ENCODE results near the gene ADGRA1.
"Not testable (repeated sequence)": the region's sequence is repeated elsewhere in the genome, so short reads cannot be mapped to it uniquely, and the experiment has no call there.

ADGRA1 gene

DNA sequence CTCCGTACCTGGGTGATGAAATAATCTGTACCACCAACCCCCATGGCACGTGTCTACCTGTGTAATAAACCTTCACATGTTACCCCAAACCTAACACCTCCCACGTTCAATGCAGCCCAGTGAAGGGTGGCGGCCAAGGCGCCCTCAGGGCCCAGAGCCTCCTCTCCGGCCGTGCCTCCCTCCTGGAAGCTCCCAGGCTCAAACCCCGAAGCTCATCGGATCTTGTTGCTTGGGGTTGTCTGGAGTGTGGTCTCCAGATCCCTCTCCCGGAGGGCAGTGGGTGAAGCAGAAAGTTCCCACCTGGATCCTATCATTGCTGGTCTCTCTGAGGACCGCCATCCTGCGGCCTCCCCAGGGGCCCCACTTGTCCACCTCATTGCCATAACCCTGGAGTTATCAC, 62.9 kb downstream of the ADGRA1 start:
- DNase-seq, result no peak

DNA sequence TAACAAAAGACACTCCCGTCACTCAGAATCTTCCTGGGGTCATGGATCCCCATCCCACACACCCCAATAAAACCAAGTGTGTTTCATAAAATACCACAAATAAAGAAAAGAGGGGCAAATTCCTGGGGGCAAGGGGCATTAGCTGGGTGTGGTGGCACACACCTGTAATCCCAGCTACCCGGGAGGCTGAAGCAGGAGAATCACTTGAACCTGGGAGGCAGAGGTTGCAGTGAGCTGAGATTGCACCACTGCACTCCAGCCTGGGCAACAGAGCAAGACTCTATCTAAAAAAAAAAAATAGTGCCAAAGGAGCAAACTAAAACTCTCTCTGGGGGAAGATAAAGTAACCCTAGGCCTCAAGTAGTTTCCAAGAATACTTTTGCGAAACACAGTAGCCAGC, 63.3 kb downstream of the ADGRA1 start:
- DNase-seq, result not testable (repeated sequence)

DNA sequence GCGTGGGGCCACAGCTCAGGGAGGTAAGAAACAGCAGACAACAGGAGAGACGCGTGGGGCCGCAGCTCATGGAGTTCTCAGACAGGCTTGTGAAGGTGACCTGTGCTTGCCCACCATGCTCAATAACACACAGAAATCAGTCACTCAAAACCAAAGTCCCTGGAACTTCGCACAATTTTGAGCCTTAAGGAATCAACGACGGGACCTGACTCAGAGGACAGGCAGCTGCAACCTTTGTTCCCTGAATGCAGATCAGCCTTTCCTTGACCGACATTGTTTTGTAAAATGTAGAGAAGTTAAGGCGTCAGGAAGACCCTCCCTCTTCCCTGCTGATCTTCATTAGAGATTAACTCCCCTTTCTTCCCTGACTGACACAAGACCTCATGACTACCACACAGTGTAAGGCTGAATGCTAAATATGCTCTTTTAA, 63.8 kb downstream of the ADGRA1 start:
- no peak for DNase-seq

DNA sequence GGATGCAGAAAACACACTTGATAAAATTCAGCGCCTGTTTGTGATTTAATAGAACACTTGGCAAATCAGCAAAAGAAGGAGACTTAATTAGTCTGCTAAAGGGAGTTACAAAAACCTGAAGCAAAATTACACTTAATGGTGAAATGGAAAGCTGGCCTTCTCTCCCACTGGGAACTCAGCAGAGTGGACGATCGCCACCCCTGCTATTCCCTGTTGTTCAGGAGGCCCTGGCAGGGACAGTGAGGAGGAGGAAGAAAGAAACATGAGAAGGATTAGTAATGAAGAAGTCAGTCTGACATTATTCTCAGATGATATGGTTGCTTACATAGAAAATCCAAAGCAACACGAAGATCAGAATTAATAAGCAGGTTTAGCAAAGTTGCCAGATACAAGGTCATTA, 66.7 kb downstream of the ADGRA1 start:
- no peak for DNase-seq

DNA sequence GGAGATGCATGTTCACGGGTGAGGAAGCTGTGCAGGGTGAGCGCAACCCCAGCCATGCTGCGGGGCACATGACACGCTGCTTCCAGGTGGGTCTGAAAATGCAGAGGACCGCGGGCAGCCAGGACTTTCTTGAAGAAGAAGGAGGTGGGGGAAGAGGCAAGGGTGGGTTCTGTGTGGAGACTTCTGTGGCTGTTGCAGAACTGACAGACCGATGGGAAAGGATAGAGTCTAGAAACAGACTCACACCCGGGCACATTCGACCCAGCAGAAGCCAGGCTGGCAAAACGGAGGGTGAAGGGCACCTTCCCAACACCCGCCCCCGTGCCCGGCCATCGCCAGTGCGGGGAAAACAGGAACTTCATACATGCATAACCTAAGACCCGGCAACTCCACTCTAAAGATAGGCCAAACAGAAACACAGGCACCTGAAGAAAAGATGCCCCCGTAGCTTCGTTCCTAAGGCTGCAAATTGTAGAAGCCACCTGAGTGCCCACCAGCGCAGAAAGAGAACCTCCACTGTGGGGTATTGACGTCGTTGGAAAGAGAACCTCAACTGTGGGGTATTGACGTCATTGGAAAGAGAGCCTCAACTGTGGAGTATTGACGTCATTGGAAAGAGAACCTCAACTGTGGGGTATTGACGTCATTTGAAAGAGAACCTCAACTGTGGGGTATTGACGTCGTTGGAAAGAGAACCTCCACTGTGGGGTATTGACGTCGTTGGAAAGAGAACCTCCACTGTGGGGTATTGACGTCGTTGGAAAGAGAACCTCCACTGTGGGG, 67.5 kb downstream of the ADGRA1 start:
- DNase-seq, result no peak

DNA sequence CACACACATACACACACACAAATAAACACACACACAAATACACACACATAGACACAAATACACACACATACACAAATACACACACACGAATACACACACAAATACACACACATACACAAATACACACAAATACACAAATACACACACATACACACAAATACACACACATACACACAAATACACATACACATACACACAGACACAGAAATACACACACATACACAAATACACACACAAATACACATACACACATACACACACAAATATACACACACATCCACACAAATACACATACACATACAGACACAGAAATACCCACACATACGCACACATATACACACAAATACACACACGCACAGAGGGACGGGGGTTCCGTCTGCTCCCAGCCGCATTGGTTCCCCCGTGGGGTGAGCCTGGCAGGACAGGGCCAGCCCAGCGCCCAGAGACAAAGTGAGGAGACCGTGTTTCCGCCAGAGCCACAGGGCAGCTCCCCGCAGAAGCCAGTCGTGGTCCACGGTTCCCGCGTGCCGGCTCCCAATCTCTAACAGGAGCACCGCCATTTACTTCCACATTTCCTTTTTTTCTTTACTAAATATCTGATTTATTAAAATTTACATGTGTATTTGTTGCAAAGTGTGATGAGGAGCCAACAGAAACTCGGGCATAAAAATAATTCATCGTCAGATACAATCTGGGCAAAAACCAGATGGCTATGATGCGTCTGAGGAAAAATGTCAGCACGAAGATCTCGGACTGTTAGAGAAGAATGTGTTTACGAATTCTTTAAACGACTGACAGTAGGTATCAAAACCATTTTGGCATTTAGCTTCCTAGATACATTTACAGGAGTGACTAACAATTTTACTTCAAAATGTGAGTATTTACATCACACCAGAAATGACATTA, 69.2 kb downstream of the ADGRA1 start:
- no peak for DNase-seq

DNA sequence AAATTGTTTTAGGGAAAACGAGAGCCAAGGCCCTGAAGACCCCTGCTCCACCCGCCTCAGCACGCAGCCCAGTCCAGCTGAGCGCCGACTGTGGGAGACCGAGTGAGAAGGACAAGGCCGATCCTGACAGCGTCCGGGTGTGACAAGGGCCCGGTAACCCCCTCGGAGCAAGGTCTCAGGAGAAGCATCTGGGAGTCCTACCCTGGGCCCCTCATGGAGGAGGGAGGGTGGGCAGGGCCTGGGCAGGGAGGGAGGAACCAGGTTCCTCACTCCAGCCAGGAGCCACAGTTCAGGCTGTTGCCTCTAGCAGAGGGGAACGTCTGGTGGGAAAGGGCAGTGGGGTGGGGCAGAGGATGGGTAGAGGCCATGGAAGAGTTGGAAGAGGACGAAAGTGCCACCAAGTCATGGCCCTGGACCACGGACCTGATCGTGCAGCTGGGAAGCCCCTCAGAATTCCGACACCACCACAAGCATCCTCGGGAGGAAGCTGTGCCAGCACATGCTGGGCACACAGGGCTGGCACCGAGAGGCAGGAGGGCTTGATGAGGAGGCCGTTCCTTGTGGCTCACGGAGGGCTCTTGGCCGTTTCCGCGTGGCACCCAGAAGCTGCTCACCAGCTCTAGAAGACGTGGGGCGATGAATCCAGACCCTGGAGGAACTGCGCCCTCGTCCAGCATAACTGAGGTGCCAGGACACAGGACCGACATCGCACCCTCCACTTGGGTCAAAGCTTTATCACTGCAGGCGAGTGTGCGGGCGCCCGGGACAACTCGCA, 70.1 kb downstream of the ADGRA1 start:
- no peak for DNase-seq

DNA sequence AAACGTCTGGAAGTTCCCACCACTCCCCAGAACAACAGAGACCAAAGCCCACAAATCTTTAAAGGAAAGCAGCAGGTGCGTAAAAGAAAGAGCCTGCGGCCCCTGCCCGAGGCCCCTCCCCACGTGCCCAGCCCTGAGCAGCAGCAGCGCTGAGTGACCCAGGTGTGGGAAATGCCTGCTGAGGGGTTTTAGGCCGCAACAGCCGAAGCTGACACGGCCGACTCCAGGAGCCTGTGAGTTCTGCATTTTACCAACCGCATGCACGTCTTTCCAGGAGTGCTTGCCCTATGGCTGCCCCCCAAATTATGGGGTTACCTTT, 70.7 kb downstream of the ADGRA1 start:
- DNase-seq, result no peak

DNA sequence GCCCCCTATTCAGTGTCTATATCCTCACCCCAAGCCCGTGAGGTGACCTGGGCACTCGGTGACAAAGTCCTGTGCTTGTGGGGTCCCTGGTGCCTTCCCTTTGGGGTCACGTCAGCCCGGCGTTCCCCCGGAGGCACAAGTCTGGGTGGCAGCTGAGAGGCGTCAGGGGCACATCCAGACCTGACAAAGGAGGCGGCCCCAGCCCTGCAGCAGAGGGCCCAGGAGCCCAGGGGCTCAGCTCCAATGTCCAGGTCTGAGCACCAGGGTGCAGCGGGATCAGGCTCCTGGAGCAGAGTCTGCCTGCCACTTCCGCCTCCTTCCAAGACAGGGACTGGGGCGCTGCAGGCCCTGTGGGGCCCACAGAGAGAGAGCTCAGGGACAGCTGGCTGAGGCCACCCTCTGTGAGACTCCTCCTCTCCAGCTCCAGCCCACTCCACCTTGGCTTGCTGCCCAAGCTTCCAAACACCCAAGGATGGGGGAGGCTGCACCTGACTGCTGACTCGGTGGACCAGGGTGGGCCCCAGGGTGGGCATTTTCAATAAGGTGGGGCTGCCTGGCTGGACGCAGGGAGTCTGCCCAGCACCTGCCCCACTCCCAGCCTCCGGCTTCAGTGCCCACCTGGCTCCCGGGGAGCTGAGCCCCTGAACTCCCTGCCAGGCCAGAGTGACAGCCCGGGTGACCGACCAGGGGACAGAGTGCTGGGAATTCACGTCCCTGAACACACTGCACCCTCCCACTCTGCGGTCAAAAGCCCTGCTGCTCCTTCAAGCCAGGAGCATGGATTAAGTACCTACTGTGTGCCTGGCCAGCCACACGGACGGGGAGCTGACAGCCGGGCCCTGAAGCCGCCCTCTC, 71.3 kb downstream of the ADGRA1 start:
- DNase-seq, result no peak

DNA sequence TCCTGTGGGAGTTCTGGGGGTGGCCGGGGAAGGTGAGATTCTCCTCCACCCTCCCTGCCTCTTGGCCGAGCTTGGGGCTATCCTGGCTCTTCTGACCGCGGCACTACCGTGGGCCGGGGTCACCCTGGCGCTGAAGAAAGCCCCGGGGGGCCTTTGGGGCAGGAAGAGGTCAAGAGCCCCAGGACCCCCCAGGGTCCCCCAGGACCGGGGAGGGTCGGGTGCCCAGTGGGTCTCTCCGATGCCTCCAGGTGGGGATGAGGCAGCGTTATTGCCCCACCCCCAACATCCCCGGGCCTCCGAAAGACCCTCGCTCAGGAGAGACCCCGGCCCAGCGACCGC, 71.9 kb downstream of the ADGRA1 start:
- no peak for DNase-seq

DNA sequence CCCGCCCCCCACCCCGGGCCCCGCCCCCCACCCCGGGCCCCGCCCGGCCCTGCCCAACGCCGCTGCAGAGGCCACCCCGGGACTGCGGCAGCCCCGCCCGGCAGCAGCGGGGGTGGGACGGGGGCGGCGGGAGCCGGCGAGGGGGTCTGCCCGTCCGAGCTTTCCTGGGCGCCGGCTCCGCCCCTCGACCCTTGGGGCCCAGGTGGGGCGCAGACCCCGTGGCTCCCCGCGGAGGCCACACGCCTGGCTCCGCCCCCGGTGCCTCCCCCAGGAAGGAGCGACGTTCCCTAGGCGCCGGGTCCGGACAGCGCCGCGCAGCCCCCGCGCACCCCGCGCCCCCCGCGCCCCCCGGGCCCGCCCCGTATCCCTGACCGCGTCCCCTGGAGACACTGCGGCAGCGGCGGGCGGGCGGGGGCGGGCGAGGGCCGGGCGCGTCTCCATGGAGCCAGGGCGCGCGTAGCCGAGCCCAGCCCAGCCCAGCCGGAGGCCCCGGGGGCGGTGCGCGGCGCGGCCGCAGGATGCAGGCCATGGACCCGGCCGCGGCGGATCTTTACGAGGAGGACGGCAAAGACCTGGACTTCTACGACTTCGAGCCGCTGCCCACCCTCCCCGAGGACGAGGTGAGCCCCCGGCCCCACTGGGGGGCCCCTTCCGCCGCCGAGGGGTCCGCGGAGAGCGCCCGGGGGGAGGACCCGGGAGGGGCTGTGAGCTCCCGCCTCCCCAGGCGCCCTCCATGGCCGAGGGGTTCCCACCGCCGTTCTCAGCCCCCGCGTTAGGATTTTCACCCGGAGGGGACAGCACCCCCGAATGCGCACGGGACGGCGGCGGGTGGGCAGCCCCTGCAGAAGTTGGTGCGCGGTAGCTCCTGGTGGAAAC, 72.5 kb downstream of the ADGRA1 start, which contains the start of gene KNDC1:
KNDC1 (plus strand) TSS at position 270 of the 876 bp plus-strand sequence; CDS start at position 519, 249 bp downstream.
- no peak for DNase-seq

DNA sequence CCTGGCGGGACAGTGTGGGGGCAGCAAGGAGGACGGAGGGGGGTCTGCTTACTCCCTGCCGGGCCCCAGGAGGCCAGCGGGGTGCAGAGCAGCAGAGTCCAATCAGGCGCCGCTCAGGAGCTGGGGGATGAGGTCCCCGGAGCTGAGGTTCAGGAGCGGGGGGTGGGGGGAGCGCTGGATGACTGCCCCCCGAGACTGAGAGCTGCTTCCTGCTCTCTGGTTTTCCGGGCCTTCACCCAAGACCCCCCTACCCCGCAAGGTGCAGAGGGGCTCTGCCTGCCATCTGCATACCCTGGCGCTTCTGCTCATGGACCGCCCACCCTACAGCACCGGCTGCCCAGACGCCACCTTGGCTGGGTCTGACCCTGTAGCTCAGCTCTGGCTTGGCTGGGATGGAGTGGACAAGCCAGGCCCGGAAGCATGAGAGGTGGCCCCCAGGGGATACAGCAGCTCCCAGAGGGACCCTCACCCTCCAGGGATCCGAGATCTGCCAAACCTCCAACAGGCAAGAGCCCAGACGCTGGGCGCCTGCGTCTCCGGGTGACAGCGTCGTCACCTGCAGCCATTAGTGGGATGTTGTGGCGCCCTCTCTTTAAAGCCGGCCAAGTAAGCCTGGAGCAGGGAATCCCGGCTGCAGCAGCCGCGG, 73.2 kb downstream of the ADGRA1 start:
- no peak for DNase-seq

DNA sequence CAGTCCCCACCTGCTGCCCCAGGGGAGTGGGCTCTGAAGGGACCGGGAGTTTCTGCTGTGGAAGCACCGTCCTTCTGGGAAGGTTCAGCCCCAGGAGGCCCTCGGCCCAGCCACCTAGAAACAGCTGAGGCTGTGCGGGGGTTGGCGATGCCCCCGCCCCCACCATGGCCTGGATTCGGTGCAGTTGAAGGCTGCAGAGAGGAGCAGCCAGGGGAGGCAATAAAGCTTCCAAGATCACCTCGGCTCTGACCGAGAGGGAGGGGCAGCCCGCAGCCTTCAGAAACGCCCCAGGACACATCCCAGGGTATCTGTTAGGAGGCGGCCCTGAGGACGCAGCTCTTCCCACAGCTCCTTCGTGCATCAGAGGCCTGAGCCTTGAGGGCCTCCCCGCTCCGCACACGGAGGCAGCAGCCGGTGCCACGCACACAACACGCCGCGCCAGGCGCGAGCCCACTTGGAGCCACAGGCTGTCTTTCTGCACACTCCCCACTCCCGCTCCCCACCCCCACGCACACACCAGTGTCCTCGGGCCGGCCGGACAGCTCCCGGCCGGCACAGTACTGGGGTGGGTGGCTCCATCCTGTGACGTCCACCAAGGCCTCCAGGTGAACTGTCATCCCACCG, 73.9 kb downstream of the ADGRA1 start:
- no peak for DNase-seq

DNA sequence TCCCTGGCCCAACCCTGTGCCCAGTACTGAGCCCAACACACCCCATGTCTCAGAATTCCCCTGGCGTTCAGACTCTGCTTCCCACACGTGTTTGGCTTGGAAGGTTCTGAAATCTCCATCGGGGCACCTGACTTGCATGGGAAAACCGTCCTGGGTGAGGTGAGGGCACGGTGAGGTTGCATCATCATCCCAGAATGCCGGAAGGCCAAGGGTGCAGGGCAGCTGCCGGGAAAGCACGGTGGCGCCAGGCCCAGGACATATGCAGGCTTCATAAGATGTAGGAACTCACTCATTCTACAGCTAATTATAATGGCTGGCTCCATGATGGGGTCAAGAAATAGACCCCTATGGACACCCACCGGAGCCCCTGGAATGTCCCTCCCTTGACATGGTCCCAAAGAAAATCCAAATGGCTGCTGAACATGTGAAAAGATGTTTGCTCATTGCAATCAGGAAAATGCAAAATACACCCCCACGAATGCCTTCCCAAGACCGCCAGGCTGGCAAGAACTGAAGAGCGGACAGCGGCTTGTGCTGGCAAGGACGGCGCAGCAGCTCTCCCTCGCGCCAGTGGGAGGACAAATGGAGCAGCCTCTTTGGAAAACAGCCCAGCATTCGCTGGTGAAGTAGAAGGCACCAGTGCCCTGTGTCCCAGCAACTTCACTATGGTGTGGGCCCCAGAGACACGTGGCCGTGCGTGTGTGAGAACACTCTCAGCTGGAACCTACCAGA, 74.6 kb downstream of the ADGRA1 start:
- no peak for DNase-seq

DNA sequence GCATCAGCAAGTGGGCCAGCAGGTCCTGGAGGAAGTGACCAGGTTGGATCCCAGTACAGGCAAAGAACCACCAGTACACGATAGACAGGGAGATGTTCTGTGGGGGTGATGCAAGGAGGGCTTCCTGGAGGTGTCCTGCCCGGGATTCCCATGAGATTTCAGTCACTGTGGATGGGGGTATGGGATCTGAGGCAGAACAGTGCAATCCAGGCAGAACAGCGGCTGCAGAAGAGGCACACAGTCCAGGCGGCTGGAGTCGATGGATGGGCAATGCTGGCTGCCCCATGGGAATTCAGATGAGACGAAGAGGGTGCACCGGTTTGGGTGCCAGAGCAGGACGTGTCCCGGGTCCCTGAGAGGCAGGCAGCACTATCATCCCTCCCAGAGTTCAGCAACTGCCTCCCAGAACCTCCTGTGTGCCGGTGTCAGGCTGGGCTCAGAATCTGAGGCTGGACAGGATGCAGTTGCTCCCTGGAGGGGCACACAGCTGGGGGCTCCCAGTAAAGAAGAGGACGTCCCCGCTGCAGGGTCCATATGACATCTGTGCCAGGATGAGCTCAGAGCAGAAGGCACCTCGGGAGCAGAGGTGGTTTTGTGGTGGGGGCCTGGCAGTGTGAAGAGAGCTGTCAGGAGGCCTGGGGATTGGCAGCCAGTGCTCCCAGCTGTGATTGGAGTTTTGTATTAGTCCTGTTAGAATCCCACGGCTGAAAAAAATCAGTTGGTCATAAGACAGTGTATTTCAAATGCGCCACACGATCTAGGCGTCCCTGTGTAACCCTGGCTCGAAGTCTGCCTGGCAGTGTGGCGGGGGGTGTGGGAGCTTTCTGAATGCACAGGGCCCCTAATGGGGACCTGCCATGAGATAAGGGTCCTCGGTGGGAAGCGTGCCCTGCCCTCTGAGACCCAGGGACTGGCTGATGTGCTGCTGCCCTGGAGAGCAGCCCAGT, 75.5 kb downstream of the ADGRA1 start:
- no peak for DNase-seq

DNA sequence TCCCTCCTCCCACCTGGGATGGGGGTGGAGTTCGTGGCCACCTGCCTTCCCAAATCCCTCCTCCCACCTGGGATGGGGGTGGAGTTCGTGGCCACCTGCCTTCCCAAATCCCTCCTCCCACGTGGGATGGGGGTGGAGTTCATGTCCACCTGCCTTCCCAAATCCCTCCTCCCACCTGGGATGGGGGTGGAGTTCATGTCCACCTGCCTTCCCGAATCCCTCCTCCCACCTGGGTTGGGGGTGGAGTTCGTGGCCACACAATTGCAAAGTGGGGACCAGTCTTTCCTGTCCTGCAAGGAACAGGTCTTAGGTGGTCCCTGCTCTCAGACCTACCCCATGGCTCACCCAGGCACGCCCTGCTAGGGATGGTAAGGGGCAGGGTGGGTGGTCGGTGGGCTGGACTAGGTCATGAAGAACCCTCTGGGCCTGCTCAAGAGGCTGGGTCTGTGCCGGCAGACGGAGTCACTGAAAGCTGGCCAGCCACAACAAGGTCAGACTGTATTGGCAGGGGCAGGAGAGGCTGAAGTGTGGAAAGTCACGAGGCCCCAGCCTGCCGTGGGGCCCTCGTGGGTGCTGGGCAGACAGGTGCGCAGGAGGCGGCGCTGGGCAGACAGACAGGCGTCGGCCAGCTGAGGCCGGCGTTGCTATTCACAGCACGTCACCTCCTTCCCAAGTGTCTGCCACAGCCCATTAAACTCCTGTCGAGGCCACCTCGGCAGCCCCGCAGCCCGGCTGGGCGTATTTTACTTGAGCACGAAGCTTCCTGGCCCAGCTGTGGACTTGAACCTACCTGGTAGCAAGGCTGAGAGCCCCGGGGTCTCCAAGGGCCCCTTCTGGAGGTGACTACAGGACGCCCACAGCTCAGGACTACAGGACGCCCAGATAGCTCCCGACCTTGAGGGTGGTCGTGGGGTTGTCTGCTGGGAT, 76.4 kb downstream of the ADGRA1 start:
- DNase-seq, result no peak

DNA sequence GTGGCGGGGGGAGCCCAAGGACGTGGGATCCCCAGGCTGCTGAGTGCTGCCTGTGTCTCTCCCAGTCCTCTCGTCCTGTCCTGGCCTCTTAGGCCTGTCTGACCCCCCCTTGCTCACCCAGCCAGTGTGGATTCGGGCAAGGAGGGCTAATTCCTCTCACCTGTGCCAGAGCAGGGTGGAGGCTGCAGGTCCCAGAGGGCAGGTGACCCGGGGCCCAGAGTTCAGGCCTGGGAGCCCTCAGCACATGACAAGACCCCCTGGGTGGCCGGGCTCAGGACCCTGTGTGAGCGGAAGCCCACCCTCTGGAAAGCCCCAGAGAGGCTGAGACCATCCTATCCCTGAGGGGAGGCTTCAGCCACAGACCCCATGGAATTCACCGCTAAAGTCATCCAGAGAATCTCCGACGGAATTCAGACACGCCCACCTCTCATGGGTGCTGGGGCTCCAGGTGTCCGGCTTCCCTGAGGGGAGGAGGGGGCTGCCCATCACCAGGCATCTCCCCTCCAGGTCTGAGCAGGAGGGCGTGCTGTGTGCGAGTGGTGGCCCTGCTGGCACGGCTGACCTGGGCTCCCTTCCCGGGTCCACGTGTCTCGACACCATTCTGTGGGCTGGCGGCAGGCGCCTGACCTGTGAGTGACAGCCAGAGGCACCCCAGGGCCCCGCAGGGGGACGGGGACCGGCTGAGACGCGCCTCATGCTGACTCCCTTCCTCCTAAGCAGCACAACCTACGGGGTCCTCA, 77.3 kb downstream of the ADGRA1 start:
- no peak for DNase-seq

Measured in kidney glomerular epithelial cell (primary cell).